SK-N-SH treated with all-trans-retinoic acid at 6 μM for 48 hours (cell line): ENCODE measurements around the gene TSPAN18.

Experiments
- ESRRG ChIP-seq: fragments of 250-450 bp; sonication (Bioruptor Pico); IDR thresholded peaks from 2 replicates; pipeline ENCODE4 v1.6.1; 2021; ENCODE audit warnings: mild to moderate bottlenecking
- GLIS3 ChIP-seq: fragments of 250-450 bp; sonication (Bioruptor Pico); IDR thresholded peaks from 2 replicates; pipeline ENCODE4 v1.5.0; 2020; ENCODE audit warnings: mild to moderate bottlenecking, moderate library complexity
- ZFP30 ChIP-seq: fragments of 450-650 bp; formaldehyde crosslinking; IDR thresholded peaks from 2 replicates; pipeline ENCODE4 v1.5.0; 2022; ENCODE audit warnings: mild to moderate bottlenecking, moderate library complexity
- ZNF70 ChIP-seq: fragments of 450-650 bp; formaldehyde crosslinking; IDR thresholded peaks from 2 replicates; pipeline ENCODE4 v1.5.0; 2020; ENCODE audit warnings: mild to moderate bottlenecking, moderate library complexity
- TF ChIP-seq, protein P1 (sequence below): fragments of 250-450 bp; sonication (Bioruptor Pico); IDR thresholded peaks from 2 replicates; pipeline ENCODE4 v1.5.1; 2020; ENCODE audit warnings: low read depth, mild to moderate bottlenecking, moderate library complexity
- TF ChIP-seq, protein P2 (sequence below): fragments of 250-450 bp; sonication (Bioruptor Pico); IDR thresholded peaks from 2 replicates; pipeline ENCODE4 v1.8.0; 2020; ENCODE audit warnings: mild to moderate bottlenecking, moderate library complexity, borderline replicate concordance
- TF ChIP-seq, protein P3 (sequence below): fragments of 250-450 bp; sonication (Bioruptor Pico); IDR thresholded peaks from 2 replicates; pipeline ENCODE4 v1.5.0; 2020; ENCODE audit warnings: mild to moderate bottlenecking, moderate library complexity

DNA sequence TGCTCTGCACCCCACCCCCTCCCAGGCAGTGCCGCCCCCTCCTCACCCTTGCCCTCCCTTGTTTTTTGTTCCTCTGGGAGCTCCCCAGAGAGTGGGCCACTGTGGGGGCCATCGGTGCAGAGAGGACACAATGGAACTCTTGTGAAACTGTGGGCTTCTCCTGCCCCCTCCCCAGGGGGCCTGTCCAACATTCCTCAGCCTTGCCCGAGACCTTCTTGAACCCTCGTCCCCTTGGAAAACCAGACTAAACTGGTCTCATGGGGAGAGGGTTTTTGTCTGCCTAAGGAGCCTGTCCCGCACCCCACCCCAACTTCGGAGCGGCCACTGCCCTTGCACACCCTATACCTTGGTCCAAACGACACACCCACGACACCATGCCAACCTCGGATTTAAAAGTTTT lies 72.2 kb downstream of the TSPAN18 start:
- TF ChIP-seq, protein P1, sequence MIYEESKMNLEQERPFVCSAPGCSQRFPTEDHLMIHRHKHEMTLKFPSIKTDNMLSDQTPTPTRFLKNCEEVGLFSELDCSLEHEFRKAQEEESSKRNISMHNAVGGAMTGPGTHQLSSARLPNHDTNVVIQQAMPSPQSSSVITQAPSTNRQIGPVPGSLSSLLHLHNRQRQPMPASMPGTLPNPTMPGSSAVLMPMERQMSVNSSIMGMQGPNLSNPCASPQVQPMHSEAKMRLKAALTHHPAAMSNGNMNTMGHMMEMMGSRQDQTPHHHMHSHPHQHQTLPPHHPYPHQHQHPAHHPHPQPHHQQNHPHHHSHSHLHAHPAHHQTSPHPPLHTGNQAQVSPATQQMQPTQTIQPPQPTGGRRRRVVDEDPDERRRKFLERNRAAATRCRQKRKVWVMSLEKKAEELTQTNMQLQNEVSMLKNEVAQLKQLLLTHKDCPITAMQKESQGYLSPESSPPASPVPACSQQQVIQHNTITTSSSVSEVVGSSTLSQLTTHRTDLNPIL (CRISPR knock-in tag): no peak
- TF ChIP-seq, protein P2, sequence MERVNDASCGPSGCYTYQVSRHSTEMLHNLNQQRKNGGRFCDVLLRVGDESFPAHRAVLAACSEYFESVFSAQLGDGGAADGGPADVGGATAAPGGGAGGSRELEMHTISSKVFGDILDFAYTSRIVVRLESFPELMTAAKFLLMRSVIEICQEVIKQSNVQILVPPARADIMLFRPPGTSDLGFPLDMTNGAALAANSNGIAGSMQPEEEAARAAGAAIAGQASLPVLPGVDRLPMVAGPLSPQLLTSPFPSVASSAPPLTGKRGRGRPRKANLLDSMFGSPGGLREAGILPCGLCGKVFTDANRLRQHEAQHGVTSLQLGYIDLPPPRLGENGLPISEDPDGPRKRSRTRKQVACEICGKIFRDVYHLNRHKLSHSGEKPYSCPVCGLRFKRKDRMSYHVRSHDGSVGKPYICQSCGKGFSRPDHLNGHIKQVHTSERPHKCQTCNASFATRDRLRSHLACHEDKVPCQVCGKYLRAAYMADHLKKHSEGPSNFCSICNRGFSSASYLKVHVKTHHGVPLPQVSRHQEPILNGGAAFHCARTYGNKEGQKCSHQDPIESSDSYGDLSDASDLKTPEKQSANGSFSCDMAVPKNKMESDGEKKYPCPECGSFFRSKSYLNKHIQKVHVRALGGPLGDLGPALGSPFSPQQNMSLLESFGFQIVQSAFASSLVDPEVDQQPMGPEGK (CRISPR knock-in tag): no peak
- TF ChIP-seq ZNF70 (CRISPR knock-in tag) (no peak), ZFP30 (CRISPR knock-in tag) (no peak), ESRRG (CRISPR knock-in tag) (no peak), GLIS3 (CRISPR knock-in tag) (no peak)
- TF ChIP-seq, protein P3, sequence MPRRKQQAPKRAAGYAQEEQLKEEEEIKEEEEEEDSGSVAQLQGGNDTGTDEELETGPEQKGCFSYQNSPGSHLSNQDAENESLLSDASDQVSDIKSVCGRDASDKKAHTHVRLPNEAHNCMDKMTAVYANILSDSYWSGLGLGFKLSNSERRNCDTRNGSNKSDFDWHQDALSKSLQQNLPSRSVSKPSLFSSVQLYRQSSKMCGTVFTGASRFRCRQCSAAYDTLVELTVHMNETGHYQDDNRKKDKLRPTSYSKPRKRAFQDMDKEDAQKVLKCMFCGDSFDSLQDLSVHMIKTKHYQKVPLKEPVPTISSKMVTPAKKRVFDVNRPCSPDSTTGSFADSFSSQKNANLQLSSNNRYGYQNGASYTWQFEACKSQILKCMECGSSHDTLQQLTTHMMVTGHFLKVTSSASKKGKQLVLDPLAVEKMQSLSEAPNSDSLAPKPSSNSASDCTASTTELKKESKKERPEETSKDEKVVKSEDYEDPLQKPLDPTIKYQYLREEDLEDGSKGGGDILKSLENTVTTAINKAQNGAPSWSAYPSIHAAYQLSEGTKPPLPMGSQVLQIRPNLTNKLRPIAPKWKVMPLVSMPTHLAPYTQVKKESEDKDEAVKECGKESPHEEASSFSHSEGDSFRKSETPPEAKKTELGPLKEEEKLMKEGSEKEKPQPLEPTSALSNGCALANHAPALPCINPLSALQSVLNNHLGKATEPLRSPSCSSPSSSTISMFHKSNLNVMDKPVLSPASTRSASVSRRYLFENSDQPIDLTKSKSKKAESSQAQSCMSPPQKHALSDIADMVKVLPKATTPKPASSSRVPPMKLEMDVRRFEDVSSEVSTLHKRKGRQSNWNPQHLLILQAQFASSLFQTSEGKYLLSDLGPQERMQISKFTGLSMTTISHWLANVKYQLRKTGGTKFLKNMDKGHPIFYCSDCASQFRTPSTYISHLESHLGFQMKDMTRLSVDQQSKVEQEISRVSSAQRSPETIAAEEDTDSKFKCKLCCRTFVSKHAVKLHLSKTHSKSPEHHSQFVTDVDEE (CRISPR knock-in tag): no peak
